ENCODE data around the gene KCNIP3. TPM values are rescaled to one million over a fixed set of nuclear protein-coding genes. Genes with fewer than 3 reads are reported as not detected.

KCNIP3 gene
- total RNA-seq, 2 donors from 2014 or later: 1.6 to 2.9 TPM

- Histone ChIP-seq H3K36me3 (replicated peaks in 1 of 2; ENCODE audit: insufficient read depth in 1 of 2, low read depth in 2 of 2) (no peaks in the 10 kb centered on the region), H3K4me3 (no peak overlapping the region), H3K27ac (no peak overlapping the region), H3K4me1 (peaks cover 20% of the 10 kb centered on the region), H3K27me3 (no peaks in the 10 kb centered on the region), H3K9me3 (no peaks in the 10 kb centered on the region)
- ATAC-seq (no peak), DNase-seq (no peak)
- intact Hi-C loops (cut with DNase I): no loop called here
- 81 to 83% methylated on average over 7 to 8 of the region's 8 CpGs for WGBS, 2 donors
- no peak for TF ChIP-seq POLR2A (IDR thresholded peaks at IDR 0.05)
- no peak for TF ChIP-seq CTCF (IDR thresholded peaks at IDR 0.05)
Observed at GRCh38 chr2:95281071-95281470, 16.1 kb upstream of the KCNIP3 start.

- Histone ChIP-seq H3K36me3 (replicated peaks in 1 of 2; ENCODE audit: insufficient read depth in 1 of 2, low read depth in 2 of 2) (no peaks in the 10 kb centered on the region), H3K4me3 (no peak overlapping the region), H3K27me3 (no peaks in the 10 kb centered on the region), H3K4me1 (peaks cover 13% of the 10 kb centered on the region), H3K27ac (no peak overlapping the region), H3K9me3 (no peaks in the 10 kb centered on the region)
- intact Hi-C loops (cut with DNase I): no loop called here
- DNase-seq (no peak), ATAC-seq (no peak)
- no peak for TF ChIP-seq CTCF (IDR thresholded peaks at IDR 0.05)
- TF ChIP-seq POLR2A (IDR thresholded peaks at IDR 0.05): no peak
- 95 to 100% methylated on average over 5 to 6 of the region's 8 CpGs for WGBS, 2 donors
Observed at GRCh38 chr2:95281786-95282185, 15.4 kb upstream of the KCNIP3 start.

- intact Hi-C loops (cut with DNase I): no loop called here
- no peak for DNase-seq
- H3K4me1 ChIP-seq: peaks cover 6% of the 10 kb centered on the region
- WGBS, 2 donors: 51 to 53% methylated on average over 3 of the region's 3 CpGs
- no peaks in the 10 kb centered on the region for H3K27me3 ChIP-seq
- H3K36me3 ChIP-seq (replicated peaks in 1 of 2; ENCODE audit: insufficient read depth in 1 of 2, low read depth in 2 of 2): no peaks in the 10 kb centered on the region
- TF ChIP-seq CTCF (IDR thresholded peaks at IDR 0.05) (no peak), POLR2A (IDR thresholded peaks at IDR 0.05) (no peak)
- ATAC-seq: no peak
- no peak overlapping the region for H3K4me3 ChIP-seq
- no peaks in the 10 kb centered on the region for H3K9me3 ChIP-seq
- H3K27ac ChIP-seq: no peak overlapping the region
Observed at GRCh38 chr2:95282458-95282857, 14.7 kb upstream of the KCNIP3 start.

GRCh38 chr2:95283562-95283961 is 13.6 kb upstream of the KCNIP3 start:
- ATAC-seq (no peak), DNase-seq (no peak)
- Histone ChIP-seq H3K36me3 (replicated peaks in 1 of 2; ENCODE audit: insufficient read depth in 1 of 2, low read depth in 2 of 2) (no peaks in the 10 kb centered on the region), H3K9me3 (no peaks in the 10 kb centered on the region), H3K4me1 (no peaks in the 10 kb centered on the region), H3K27ac (no peak overlapping the region), H3K4me3 (no peak overlapping the region), H3K27me3 (no peaks in the 10 kb centered on the region)
- no peak for TF ChIP-seq POLR2A (IDR thresholded peaks at IDR 0.05)
- 71 to 83% methylated on average over 4 of the region's 4 CpGs for WGBS, 2 donors
- intact Hi-C loops (cut with DNase I): no loop called here

GRCh38 chr2:95284886-95285541 is 12.1 kb upstream of the KCNIP3 start:
- H3K27ac ChIP-seq: no peak overlapping the region
- no peaks in the 10 kb centered on the region for H3K4me1 ChIP-seq
- no peaks in the 10 kb centered on the region for H3K9me3 ChIP-seq
- 88 to 95% methylated on average over 8 to 13 of the region's 13 CpGs for WGBS, 2 donors
- ATAC-seq (no peak), DNase-seq (no peak)
- no peak for TF ChIP-seq CTCF (IDR thresholded peaks at IDR 0.05)
- no peaks in the 10 kb centered on the region for H3K27me3 ChIP-seq
- H3K4me3 ChIP-seq: no peak overlapping the region
- H3K36me3 ChIP-seq (replicated peaks in 1 of 2; ENCODE audit: insufficient read depth in 1 of 2, low read depth in 2 of 2): no peaks in the 10 kb centered on the region
- intact Hi-C loops (cut with DNase I): no loop called here

Measured in body of pancreas (tissue), 4 donors.